ENCODE results near the gene EZH2.

EZH2 gene

GRCh38 chr7:148809856-148810255 is 74.2 kb downstream of the EZH2 start:
- Histone ChIP-seq H2BK120ac (ENCODE audit: low read depth, low read length) (no peak overlapping the region), H4K91ac (ENCODE audit: low read depth, low read length, poor library complexity) (no peak overlapping the region), H2BK15ac (ENCODE audit: low read length) (no peak overlapping the region), H3K9me3 (replicated peaks in 1 of 2; ENCODE audit: control insufficient read depth in 2 of 2, insufficient read depth in 1 of 2, low read depth in 1 of 2, low read length in 2 of 2) (no peaks in the 10 kb centered on the region), H4K8ac (ENCODE audit: low read depth, low read length) (no peak overlapping the region), H3K27ac (replicated peaks; ENCODE audit: low read length) (peak overlapping the region; percentile 20), H3K18ac (ENCODE audit: low read length) (no peak overlapping the region), H3K27me3 (ENCODE audit: control insufficient read depth in 3 of 3, insufficient read depth in 3 of 3, low read depth in 1 of 3, low read length in 3 of 3) (no peaks in the 10 kb centered on the region), H2BK5ac (ENCODE audit: low read length) (no peak overlapping the region), H3K23ac (ENCODE audit: low read depth, low read length, poor library complexity) (peak overlapping the region; percentile 32), H3K79me1 (ENCODE audit: low read depth, low read length) (no peaks in the 10 kb centered on the region), H3K36me3 (replicated peaks in 1 of 2; ENCODE audit: control insufficient read depth in 2 of 2, insufficient read depth in 2 of 2, low read length in 2 of 2) (peaks cover 41 to 100% of the 10 kb centered on the region in 2 donors), H3K9ac (ENCODE audit: low read depth, low read length, poor library complexity) (no peak overlapping the region), H3K4me1 (ENCODE audit: control insufficient read depth in 2 of 2, insufficient read depth in 1 of 2, low read depth in 1 of 2, low read length in 2 of 2) (peaks cover 0 to 5% of the 10 kb centered on the region in 2 donors), H2BK12ac (ENCODE audit: low read length) (no peak overlapping the region), H2AFZ (ENCODE audit: low read length) (no peak overlapping the region), H3K4me3 (ENCODE audit: low read length in 2 of 2) (no peak overlapping the region), H3K4me2 (ENCODE audit: insufficient read depth, low read length, poor library complexity, severe bottlenecking) (no peak overlapping the region), H2AK5ac (ENCODE audit: low read depth, low read length) (no peak overlapping the region), H3K4ac (ENCODE audit: low read length) (no peak overlapping the region), H3K14ac (ENCODE audit: low read length) (no peak overlapping the region)
- WGBS, 2 donors (ENCODE audit: extremely low coverage in 2 of 2, insufficient read length in 2 of 2, insufficient replicate concordance in 1 of 2): no CpG with 5 or more reads among the region's 4 CpGs
- DNase-seq (ENCODE audit: low spot score): peak; percentile 3

- no peaks in the 10 kb centered on the region for H3K79me1 ChIP-seq (ENCODE audit: low read depth, low read length)
- no peaks in the 10 kb centered on the region for H3K27me3 ChIP-seq (ENCODE audit: control insufficient read depth in 3 of 3, insufficient read depth in 3 of 3, low read depth in 1 of 3, low read length in 3 of 3)
- H3K4me2 ChIP-seq (ENCODE audit: insufficient read depth, low read length, poor library complexity, severe bottlenecking): no peak overlapping the region
- H3K4me1 ChIP-seq (ENCODE audit: control insufficient read depth in 2 of 2, insufficient read depth in 1 of 2, low read depth in 1 of 2, low read length in 2 of 2): peaks cover 0 to 5% of the 10 kb centered on the region in 2 donors
- H2BK120ac ChIP-seq (ENCODE audit: low read depth, low read length): no peak overlapping the region
- no peak overlapping the region for H3K18ac ChIP-seq (ENCODE audit: low read length)
- no peak overlapping the region for H3K4me3 ChIP-seq (ENCODE audit: low read length in 2 of 2)
- no peak overlapping the region for H3K4ac ChIP-seq (ENCODE audit: low read length)
- no peak overlapping the region for H2BK5ac ChIP-seq (ENCODE audit: low read length)
- no peak overlapping the region for H3K14ac ChIP-seq (ENCODE audit: low read length)
- H2BK15ac ChIP-seq (ENCODE audit: low read length): no peak overlapping the region
- no peaks in the 10 kb centered on the region for H3K9me3 ChIP-seq (replicated peaks in 1 of 2; ENCODE audit: control insufficient read depth in 2 of 2, insufficient read depth in 1 of 2, low read depth in 1 of 2, low read length in 2 of 2)
- H4K91ac ChIP-seq (ENCODE audit: low read depth, low read length, poor library complexity): no peak overlapping the region
- no peak overlapping the region for H4K8ac ChIP-seq (ENCODE audit: low read depth, low read length)
- no peak for DNase-seq (ENCODE audit: low spot score)
- no peak overlapping the region for H3K9ac ChIP-seq (ENCODE audit: low read depth, low read length, poor library complexity)
- H2AK5ac ChIP-seq (ENCODE audit: low read depth, low read length): no peak overlapping the region
- no peak overlapping the region for H2AFZ ChIP-seq (ENCODE audit: low read length)
- no peak overlapping the region for H2BK12ac ChIP-seq (ENCODE audit: low read length)
- peaks cover 40 to 95% of the 10 kb centered on the region in 2 donors for H3K36me3 ChIP-seq (replicated peaks in 1 of 2; ENCODE audit: control insufficient read depth in 2 of 2, insufficient read depth in 2 of 2, low read length in 2 of 2)
- H3K27ac ChIP-seq (replicated peaks; ENCODE audit: low read length): no peak overlapping the region
- no CpG with 5 or more reads among the region's 4 CpGs for WGBS, 2 donors (ENCODE audit: extremely low coverage in 2 of 2, insufficient read length in 2 of 2, insufficient replicate concordance in 1 of 2)
- no peak overlapping the region for H3K23ac ChIP-seq (ENCODE audit: low read depth, low read length, poor library complexity)
These were observed 76.7 kb downstream of the EZH2 start for GRCh38 chr7:148807436-148807835.

- DNase-seq (ENCODE audit: low spot score): no peak
- H3K27me3 ChIP-seq (ENCODE audit: control insufficient read depth in 3 of 3, insufficient read depth in 3 of 3, low read depth in 1 of 3, low read length in 3 of 3): no peaks in the 10 kb centered on the region
- H3K4ac ChIP-seq (ENCODE audit: low read length): no peak overlapping the region
- no peak overlapping the region for H2AK5ac ChIP-seq (ENCODE audit: low read depth, low read length)
- H3K36me3 ChIP-seq (replicated peaks in 1 of 2; ENCODE audit: control insufficient read depth in 2 of 2, insufficient read depth in 2 of 2, low read length in 2 of 2): peaks cover 44 to 95% of the 10 kb centered on the region in 2 donors
- no peak overlapping the region for H2BK12ac ChIP-seq (ENCODE audit: low read length)
- no peak overlapping the region for H2BK5ac ChIP-seq (ENCODE audit: low read length)
- H3K4me2 ChIP-seq (ENCODE audit: insufficient read depth, low read length, poor library complexity, severe bottlenecking): no peak overlapping the region
- H3K79me1 ChIP-seq (ENCODE audit: low read depth, low read length): peaks cover 1% of the 10 kb centered on the region
- no peak overlapping the region for H3K23ac ChIP-seq (ENCODE audit: low read depth, low read length, poor library complexity)
- H3K14ac ChIP-seq (ENCODE audit: low read length): no peak overlapping the region
- no peak overlapping the region for H2BK15ac ChIP-seq (ENCODE audit: low read length)
- H2AFZ ChIP-seq (ENCODE audit: low read length): no peak overlapping the region
- no peak overlapping the region for H3K27ac ChIP-seq (replicated peaks; ENCODE audit: low read length)
- whole genome bisulfite sequencing, 2 donors (ENCODE audit: extremely low coverage in 2 of 2, insufficient read length in 2 of 2, insufficient replicate concordance in 1 of 2): no CpG with 5 or more reads among the region's 7 CpGs
- no peak overlapping the region for H2BK120ac ChIP-seq (ENCODE audit: low read depth, low read length)
- peaks cover 0 to 2% of the 10 kb centered on the region in 2 donors for H3K9me3 ChIP-seq (replicated peaks in 1 of 2; ENCODE audit: control insufficient read depth in 2 of 2, insufficient read depth in 1 of 2, low read depth in 1 of 2, low read length in 2 of 2)
- no peak overlapping the region for H4K91ac ChIP-seq (ENCODE audit: low read depth, low read length, poor library complexity)
- H4K8ac ChIP-seq (ENCODE audit: low read depth, low read length): no peak overlapping the region
- H3K4me1 ChIP-seq (ENCODE audit: control insufficient read depth in 2 of 2, insufficient read depth in 1 of 2, low read depth in 1 of 2, low read length in 2 of 2): peaks cover 0 to 5% of the 10 kb centered on the region in 2 donors
- H3K18ac ChIP-seq (ENCODE audit: low read length): no peak overlapping the region
- H3K4me3 ChIP-seq (ENCODE audit: low read length in 2 of 2): no peak overlapping the region
- no peak overlapping the region for H3K9ac ChIP-seq (ENCODE audit: low read depth, low read length, poor library complexity)
These were observed 77.9 kb downstream of the EZH2 start for GRCh38 chr7:148806187-148806586.

GRCh38 chr7:148804343-148805235 is 79.5 kb downstream of the EZH2 start:
- Histone ChIP-seq H3K4me2 (ENCODE audit: insufficient read depth, low read length, poor library complexity, severe bottlenecking) (no peak overlapping the region), H3K27ac (replicated peaks; ENCODE audit: low read length) (no peak overlapping the region), H2AK5ac (ENCODE audit: low read depth, low read length) (no peak overlapping the region), H2BK5ac (ENCODE audit: low read length) (no peak overlapping the region), H3K4ac (ENCODE audit: low read length) (no peak overlapping the region), H3K4me3 (ENCODE audit: low read length in 2 of 2) (no peak overlapping the region), H2AFZ (ENCODE audit: low read length) (no peak overlapping the region), H3K9ac (ENCODE audit: low read depth, low read length, poor library complexity) (no peak overlapping the region), H4K91ac (ENCODE audit: low read depth, low read length, poor library complexity) (no peak overlapping the region), H3K36me3 (replicated peaks in 1 of 2; ENCODE audit: control insufficient read depth in 2 of 2, insufficient read depth in 2 of 2, low read length in 2 of 2) (peaks cover 48 to 95% of the 10 kb centered on the region in 2 donors), H2BK15ac (ENCODE audit: low read length) (no peak overlapping the region), H3K79me1 (ENCODE audit: low read depth, low read length) (peaks cover 1% of the 10 kb centered on the region), H3K23ac (ENCODE audit: low read depth, low read length, poor library complexity) (no peak overlapping the region), H2BK120ac (ENCODE audit: low read depth, low read length) (no peak overlapping the region), H2BK12ac (ENCODE audit: low read length) (no peak overlapping the region), H4K8ac (ENCODE audit: low read depth, low read length) (no peak overlapping the region), H3K14ac (ENCODE audit: low read length) (no peak overlapping the region), H3K18ac (ENCODE audit: low read length) (no peak overlapping the region), H3K27me3 (ENCODE audit: control insufficient read depth in 3 of 3, insufficient read depth in 3 of 3, low read depth in 1 of 3, low read length in 3 of 3) (no peaks in the 10 kb centered on the region), H3K4me1 (ENCODE audit: control insufficient read depth in 2 of 2, insufficient read depth in 1 of 2, low read depth in 1 of 2, low read length in 2 of 2) (no peaks in the 10 kb centered on the region), H3K9me3 (replicated peaks in 1 of 2; ENCODE audit: control insufficient read depth in 2 of 2, insufficient read depth in 1 of 2, low read depth in 1 of 2, low read length in 2 of 2) (peaks cover 0 to 2% of the 10 kb centered on the region in 2 donors)
- no CpG with 5 or more reads among the region's 10 CpGs for WGBS, 2 donors (ENCODE audit: extremely low coverage in 2 of 2, insufficient read length in 2 of 2, insufficient replicate concordance in 1 of 2)
- DNase-seq (ENCODE audit: low spot score): no peak

All from neuronal stem cell (in vitro differentiated cells).